Germinal center (tissue), 1 donor: ENCODE measurements around the gene ISM2.

Source experiments
- DNase-seq: peaks from one replicate; pipeline ENCODE4 v3.0.0; 2012; ENCODE audit warnings: mixed read lengths, low spot score

ISM2 gene

GRCh38 chr14:77467801-77468200 is 30.8 kb downstream of the ISM2 start:
- no peak for DNase-seq

GRCh38 chr14:77459072-77459723 is 39.4 kb downstream of the ISM2 start:
- DNase-seq = peak; percentile 40

- DNase-seq = peak; percentile 47
These were observed 40.2 kb downstream of the ISM2 start for GRCh38 chr14:77458249-77458950.

- DNase-seq = peak; percentile 91
These were observed 40.9 kb downstream of the ISM2 start, which contains the start of the genes AHSA1 and VIPAS39 for GRCh38 chr14:77457522-77458248. TSS of gene AHSA1 (plus strand) at chr14:77458093. CDS start at chr14:77458190, 97 bp downstream. TSS of gene VIPAS39 (minus strand) at chr14:77457601. CDS start at chr14:77454102, 3,499 bp downstream.

GRCh38 chr14:77457115-77457521 is 41.5 kb downstream of the ISM2 start:
- no peak for DNase-seq

- DNase-seq = no peak
These were observed 42.5 kb downstream of the ISM2 start for GRCh38 chr14:77455966-77456640.

- no peak for DNase-seq
These were observed 56.4 kb downstream of the ISM2 start for GRCh38 chr14:77442196-77442595.

- DNase-seq = no peak
These were observed 58.8 kb downstream of the ISM2 start for GRCh38 chr14:77439861-77440260.

GRCh38 chr14:77438596-77438995 is 60.0 kb downstream of the ISM2 start:
- DNase-seq = no peak

GRCh38 chr14:77436042-77436441 is 62.6 kb downstream of the ISM2 start:
- DNase-seq = no peak

GRCh38 chr14:77426396-77426795 is 72.2 kb downstream of the ISM2 start:
- DNase-seq = no peak

- no peak for DNase-seq
These were observed 73.8 kb downstream of the ISM2 start for GRCh38 chr14:77424862-77425261.
